Cortex of kidney (tissue), 1 donor: Measurements from ENCODE around the gene RAB3B.
"Not testable (repeated sequence)": the region's sequence is repeated elsewhere in the genome, so short reads cannot be mapped to it uniquely, and the experiment has no call there.

Experiments
- DNase-seq: peaks from one replicate; lab custom pipeline; 2025; lab: John Stamatoyannopoulos, UW

Gene RAB3B, protein sequence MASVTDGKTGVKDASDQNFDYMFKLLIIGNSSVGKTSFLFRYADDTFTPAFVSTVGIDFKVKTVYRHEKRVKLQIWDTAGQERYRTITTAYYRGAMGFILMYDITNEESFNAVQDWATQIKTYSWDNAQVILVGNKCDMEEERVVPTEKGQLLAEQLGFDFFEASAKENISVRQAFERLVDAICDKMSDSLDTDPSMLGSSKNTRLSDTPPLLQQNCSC

DNA sequence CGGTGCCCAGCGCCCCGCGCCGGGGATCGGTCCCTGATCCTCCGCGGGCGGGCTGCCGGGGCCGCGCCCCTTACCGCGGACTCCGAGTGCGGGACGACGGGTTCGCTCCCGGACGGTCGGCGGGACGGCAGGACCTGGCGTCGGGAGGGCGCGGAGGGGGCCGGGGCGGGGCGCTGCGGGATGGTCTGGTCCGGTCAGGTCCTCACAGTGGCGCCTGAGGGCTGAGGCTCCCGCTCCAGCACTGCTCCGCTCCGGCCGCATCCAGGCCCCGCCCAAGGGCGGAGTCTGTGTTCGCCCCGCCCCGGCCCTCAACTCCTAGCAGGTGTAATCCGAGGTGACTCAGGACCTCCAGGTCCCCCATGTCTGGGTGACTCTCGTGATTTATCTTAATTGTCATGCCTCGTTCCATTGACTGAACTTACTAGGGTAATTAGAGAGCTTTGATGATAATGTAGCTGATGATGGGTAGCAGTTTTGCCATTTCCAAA, at the start of gene RAB3B:
RAB3B (minus strand) TSS at position 223 of the 488 bp plus-strand sequence. CDS start 13,583 bp downstream, outside the sequence.
- no peak for DNase-seq

DNA sequence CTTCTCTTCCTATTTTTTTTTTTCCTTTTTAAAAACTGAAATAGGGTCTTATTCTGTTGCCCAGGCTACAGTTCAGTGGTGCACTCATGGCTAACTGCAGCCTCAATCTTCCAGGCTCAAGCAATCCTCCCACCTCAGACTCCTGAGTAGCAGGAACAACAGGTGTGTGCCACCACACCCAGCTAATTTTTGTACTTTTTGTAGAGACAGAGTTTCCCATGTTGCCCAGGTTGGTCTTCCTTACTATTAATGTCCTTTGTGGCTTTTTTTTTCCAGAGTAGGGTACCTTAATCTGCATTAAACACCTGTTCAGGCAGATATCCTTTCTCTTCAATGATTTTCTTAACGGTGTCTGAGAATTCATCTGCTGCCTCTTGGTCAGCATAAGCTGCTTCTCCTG, 47.4 kb upstream of the RAB3B start:
- DNase-seq = no peak

DNA sequence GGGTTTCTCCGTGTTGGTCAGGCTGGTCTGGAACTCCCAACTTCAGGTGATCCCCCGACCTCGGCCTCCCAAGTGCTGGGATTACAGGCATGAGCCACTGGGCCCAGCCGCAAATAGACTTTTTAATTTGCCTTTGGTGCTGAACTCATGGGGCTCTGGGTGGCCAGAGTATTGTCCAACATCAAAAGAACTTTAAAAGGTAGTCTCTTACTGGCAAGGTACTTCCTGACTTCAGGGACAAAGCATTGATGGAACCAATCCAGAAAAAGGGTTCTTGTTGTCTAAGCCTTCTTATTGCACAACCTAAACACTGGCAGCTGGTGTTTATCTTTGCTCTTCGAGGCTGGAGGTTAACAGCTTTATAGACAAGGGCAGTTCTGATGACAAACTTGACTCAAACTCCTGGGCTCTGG, 46.9 kb upstream of the RAB3B start:
- no peak for DNase-seq

DNA sequence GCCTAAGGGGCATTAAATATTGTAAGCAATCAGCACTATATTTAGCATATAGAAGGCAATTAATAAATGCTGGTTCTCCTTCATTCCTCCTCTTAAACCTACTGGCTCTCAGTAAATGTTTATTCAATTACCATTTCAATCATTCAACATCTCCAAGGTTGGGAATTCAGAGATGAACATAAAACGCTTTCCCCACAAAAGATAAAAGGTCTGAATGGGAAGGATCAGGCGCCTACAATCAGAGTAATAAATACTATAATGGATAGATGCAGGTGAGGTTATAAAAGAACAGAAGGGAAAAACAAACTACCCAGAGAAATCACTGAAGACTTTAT, 43.5 kb upstream of the RAB3B start:
- no peak for DNase-seq

DNA sequence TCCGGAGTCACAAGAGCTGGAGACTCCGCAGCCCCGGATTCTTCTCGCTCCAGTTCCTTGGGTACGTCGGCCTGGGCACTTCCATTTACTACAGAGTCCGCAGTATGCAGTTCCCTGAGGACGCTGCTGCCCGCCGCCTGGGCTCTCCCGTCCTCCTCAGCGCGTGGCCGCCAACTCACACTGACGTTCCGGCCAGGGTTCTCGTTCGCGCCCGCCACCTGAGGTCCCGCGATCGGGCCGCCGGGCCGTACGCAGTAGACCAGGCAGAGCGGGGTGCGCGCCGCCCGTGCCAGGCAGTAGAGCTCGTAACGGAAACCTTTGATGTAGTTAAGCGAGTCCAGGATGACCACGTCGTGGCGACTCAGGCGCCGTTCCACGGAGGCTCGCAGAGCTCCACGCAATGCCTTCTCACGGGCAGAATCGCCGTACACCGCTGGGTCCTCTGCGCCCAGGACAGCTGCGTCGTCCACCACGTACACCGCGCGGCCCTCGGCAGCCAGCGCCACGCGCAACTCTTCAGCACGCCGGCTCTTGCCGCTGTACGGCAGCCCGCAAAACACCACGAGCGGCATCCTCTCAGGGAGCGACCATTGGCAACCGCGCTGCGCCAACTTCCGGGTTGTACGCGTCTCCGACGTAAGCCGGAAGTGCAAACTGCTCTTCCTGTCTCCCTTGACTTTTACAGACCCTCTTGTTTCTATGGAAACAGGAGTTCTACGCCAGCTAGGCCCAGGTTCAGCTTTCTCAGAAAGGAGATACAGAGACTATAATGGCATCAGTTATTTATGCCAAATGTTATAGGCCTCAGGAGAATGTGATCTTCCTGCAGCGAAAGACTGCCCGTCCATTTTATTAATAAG, 42.9 kb upstream of the RAB3B start, which contains the start of gene KTI12:
KTI12 (minus strand) TSS at position 621 of the 860 bp plus-strand sequence; CDS start at position 572, 49 bp downstream.
- no peak for DNase-seq

DNA sequence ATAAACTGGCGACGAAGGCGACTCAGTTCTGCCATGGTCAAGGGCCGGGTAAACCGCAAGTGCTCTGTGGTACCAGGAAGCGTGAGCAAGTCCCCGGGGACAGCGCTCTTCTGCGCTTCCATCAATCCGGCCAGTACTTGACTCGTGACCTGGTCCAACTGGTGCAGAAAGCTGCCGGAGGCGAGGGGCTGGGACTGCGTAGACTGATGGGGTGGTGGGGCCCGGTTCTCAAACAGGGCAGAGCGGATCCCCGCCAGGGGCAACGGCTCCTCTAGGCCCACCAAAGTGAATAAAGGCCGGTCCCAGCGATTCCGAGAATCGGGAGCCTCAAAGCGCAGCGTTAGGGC, 42.3 kb upstream of the RAB3B start:
- DNase-seq = no peak

DNA sequence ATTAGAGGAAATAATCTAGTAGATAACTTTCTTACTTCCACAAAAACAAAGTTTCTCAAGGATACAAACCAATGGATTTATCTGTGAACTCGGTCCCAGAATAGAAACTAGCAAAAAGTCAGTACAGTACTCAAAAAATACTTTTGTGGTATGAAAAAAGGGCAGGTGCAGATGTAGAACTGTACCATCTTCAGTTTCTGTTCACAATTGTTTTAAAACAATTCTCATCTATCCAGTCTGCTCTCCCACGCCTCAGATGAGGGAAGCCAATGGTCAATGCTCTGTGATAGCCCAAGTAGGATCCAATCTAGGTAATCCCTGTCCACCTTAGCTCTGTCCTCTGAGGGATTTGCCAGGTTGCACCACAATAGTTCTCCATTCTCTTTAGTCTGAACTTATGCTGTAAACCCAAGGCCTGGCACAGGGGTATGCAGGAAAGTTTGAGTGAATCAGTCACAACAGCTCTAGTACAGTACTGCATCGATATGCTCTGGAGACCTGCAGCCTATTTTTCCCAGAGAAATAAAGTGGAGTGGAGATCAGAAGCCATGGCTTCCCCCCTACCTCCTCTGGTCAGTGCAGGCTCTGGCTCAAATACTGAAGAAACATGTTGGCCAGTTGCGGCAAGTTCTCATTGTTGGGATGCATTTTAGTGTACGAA, 41.8 kb upstream of the RAB3B start:
- DNase-seq = no peak

DNA sequence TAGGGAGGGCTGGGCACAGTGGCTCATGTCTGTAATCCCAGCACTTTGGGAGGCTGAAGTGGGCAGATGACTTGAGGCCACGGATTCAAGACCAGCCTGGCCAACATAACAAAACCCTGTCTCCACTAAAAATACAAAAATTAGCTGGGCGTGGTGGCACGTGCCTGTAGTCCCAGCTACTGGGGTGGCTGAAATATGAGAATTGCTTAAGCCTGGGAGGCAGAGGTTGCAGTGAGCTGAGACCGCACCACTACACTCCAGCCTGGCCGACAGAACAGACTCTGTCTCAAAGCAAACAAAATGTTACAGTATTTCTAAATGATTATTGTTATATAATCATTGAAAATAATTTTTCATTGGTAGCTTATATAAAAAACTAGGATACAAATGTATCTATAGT, 38.3 kb upstream of the RAB3B start:
- DNase-seq = not testable (repeated sequence)

DNA sequence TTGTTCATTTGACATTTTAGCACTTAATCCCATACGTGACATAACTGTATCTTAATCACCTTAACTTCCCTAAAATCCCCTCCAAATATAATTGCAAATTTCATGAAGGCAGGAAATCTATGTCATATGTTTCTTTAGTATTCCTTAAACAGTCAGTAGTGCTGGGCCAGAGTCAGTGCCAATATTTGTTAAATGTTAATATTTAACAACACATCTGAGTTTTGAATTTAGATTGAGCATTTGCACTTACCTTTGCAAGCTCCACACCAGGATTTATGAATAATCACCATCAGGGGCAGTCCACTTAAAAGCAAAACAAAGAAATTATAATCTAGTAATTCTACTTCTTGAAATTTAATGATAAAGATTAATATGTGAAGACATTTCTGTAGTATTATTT, 37.8 kb upstream of the RAB3B start:
- DNase-seq = no peak

DNA sequence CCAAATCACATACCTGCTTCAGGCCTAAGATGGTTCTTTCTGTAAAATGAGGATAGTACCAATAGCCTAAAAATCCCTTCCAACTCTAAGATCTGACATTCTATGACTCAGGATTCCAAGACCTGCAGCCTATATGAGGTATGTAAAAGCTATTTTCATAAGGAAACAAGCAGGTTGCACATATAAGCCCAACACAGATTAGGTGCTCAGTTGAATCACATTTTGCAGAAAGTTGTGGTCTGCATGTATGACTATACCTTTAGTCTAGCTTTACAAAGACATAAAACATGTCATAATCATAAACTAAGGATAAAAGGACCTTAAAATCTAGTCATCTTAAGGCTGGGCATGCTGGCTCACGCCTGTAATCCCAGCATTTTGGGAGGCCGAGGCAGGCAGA, 35.8 kb upstream of the RAB3B start:
- DNase-seq = no peak

DNA sequence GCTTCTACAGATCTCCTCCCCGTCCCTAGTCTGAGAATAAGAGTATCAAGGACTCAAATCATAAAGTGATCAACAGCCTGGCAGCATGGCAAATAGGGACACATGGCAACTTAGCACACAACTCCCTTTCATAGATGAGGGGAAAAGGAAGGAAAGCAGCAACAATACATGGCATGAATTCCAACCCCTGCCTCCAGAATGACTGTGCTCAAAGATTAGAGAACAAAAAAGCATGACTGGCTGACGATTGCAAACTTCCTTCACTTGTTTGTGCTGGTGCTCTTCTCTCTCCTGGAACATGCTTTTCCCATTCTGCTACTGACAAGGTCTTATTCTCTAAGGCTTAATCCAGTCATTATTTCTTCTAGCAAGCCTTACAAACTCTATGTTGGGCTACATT, 31.6 kb upstream of the RAB3B start:
- no peak for DNase-seq

DNA sequence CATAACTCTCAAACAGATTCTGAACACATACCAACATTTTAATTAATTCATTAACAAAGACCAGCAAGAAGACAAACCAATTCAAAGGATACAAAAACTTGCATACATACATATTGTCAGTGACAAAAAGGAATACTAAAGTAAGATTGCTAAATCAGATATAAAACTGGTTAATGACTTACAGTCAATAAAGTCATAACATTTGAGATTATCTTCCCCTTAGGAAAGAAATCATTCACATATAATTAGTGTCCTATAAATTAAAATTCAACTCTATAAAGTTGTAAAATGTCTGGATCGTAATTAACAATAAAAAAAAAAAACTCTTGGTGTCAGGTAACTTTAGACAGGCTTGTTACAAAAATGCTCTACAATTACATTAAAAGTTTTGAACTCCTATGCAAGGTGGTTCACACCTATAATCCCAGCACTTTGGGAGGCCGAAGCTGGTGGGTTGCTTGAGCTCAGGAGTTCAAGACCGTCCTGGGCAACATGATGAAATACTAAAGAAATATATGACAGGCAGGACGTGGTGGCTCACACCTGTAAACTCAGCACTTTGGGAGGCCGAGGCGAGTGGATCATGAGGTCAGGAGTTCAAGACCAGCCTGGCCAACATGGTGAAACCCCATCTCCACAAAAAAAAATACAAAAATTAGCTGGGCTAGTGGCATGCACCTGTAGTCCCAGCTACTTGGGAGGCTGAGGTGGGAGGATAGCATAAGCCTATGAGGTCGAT, 17.7 kb upstream of the RAB3B start:
- DNase-seq = no peak

DNA sequence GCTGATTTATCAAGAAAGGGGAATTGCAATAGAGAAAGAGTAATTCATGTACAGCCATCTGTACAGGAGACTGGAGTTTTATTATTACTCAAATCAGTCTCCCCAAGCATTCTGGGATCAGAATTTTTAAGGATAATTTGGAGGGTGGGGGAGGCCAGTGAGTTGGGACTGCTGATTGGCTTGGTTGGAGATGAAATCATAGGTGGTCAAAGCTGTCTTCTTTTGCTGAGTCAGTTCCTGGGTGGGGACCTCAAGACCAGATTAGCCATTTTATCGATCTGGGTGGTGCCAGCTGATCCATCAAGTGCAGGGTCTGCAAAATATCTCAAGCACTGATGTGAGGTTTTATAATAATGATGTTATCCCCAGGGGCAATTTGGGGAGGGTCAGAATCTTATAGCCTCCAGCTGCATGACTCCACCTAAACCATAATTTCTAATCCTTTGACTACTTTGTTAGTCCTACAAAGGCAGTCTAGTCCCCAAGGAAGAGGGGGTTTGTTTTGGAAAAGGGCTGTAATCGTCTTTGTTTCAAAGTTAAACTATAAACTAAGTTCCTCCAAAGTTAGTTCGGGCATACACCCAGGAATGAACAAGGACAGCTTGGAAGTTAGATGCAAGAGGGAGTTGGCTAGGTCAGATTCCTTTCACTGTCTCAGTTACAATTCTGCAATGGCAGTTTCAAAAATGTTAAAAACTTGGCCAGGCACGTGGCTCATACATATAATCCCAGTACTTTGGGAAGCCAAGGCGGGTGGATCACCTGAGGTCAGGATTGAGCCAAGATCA, 16.9 kb upstream of the RAB3B start:
- no peak for DNase-seq

DNA sequence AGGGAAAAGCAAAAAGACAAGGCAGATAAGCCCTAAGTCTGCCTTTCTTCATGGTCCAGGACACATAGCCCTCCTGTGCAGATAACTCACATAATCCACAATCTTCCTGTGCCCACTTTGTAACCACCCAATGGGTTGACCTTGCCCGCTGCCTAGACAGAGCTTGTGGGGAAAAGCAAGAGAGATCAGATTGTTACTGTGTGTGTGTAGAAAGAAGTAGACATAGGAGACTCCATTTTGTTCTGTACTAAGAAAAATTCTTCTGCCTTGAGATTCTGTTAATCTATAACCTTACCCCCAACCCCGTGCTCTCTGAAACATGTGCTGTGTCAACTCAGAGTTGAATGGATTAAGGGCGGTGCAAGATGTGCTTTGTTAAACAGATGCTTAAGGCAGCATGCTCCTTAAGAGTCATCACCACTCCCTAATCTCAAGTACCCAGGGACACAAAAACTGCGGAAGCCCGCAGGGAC, 15.6 kb upstream of the RAB3B start:
- not testable (repeated sequence) for DNase-seq

DNA sequence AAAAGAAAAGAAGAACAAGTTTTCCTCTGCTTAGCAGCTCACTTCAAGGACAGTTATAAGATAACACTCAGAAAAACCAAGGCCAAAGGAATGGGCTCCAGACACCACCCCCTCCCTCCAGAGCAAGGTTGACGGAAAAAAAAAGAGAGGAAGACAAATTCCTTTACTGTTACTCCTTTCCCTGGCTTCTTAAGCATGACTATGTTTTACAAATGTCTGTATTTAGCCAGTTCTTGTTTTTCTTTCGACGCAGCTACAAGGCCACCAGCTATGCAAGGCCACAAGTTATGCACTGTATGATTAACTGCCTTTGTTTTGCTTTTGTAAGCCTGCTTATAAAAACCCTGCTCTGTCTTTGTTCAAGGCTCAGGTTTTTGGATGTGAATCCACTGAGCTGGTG, 15.0 kb upstream of the RAB3B start:
- DNase-seq = not testable (repeated sequence)

DNA sequence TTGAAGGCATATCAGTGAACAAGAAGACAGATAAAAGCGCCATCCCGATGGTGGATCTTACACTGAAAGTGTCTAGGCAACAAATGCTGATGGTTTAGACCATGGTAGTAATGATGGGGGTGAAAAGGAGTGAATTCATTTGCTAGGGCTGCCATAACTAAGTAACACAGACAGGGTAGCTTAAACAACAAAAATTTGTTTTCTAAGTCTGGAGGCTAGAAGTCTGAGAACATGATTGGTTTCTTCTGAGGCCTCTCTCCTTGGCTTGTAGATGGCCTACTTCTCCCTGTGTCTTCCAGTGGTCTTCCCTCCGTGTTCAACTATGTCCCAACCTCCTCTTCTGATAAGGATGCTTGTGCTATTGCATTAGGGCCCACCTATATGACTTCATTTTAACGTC, 13.4 kb upstream of the RAB3B start:
- no peak for DNase-seq

DNA sequence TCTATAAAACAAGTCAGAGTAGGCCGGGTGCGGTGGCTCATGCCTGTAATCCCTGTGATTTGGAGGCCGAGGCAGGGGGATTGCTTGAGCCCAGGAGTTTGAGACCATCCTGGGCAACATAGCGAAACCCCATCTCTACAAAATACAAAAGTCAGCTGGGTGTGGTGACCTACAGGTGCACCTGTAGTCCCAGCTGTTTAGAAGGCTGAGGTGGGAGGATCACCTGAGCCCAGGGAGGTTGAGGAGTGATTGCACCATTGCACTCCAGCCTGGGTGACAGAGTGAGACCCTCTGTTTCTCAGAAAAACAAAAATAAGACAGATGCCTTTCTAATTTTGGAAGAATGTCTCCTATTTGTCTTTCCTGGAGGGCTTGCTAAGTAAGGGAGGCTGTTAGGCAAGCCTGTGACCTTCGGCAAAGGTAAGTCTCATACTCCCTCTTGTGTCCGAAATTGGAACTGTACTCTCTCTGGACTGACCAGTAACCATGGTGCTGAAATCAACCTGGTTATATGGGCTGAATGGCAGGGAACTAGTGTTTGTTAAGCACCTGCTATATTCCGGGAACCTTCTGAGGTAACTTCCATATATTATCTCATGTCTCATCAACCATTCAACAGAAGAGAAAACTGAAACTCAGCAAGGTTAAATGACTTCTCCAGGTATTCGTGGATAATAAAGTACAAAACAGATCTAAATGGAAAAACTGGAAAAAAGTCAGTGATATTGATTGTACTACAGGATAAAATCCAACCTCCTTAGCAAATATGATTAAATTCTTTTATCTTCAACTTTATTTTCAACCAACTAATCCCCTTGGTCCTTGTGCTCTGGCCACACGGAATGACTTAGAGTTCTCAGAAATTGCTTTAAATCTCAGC, 11.8 kb upstream of the RAB3B start:
- DNase-seq = no peak

DNA sequence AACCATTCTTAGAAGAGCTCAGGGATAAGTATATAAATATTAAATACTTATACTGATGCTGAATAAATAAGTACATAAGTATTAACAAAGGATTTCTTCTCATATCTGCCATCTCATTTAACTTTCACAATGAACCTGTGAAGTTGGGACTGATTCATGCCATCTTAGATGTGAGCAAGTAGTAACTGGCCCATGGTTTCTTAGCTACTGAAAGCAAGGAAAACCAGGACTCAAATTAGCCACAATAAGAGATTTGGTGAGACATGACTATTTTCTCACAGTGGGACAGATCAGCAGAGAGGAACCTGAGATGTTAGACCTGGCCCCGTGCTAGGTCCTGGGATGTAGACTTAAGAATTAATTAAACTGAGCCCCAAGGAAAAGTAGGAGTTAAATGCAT, 8.2 kb upstream of the RAB3B start:
- no peak for DNase-seq

DNA sequence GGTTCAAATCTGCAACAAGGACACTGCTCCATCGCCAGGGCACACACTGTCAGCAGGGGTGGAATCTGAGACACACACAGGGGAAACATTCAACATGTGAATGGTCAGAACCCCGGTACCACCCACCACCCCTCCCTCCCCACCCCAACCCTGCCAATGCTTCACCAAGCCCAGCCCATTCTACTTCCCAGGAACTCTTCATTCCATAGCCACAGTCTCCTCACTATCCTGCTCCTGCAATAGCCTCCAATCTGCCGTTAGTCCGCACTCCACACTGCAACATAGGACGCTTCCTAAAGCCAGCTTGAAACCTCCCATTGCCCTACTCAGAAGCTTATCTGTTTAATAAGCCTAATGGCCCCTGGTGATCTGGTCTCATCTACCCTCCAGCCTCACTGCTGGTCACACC, 7.5 kb upstream of the RAB3B start:
- DNase-seq = no peak
